Measurements from ENCODE around the gene TTC9C.
A peak's percentile ranks its signal among the peaks of the same experiment; 100 is the strongest.
"Not testable (repeated sequence)": the region's sequence is repeated elsewhere in the genome, so short reads cannot be mapped to it uniquely, and the experiment has no call there.

Gene TTC9C

GRCh38 chr11:62752177-62752785 lies 24.0 kb downstream of the TTC9C start:
- DNase-seq (ENCODE audit: low spot score): no peak
- no peaks in the 10 kb centered on the region for H3K27me3 Mint-ChIP-seq (ENCODE audit: low read depth)
- peaks cover 10% of the 10 kb centered on the region for H3K4me1 Mint-ChIP-seq (ENCODE audit: low read depth)
- H3K27ac Mint-ChIP-seq: no peak overlapping the region
- peak overlapping the region; percentile 95 for H3K4me3 Mint-ChIP-seq
- no peaks in the 10 kb centered on the region for H3K9me3 Mint-ChIP-seq
- peaks cover 12% of the 10 kb centered on the region for H3K36me3 Mint-ChIP-seq (ENCODE audit: low read depth)

- DNase-seq (ENCODE audit: low spot score): no peak
- no peaks in the 10 kb centered on the region for H3K9me3 Mint-ChIP-seq
- H3K27ac Mint-ChIP-seq: peak overlapping the region; percentile 95
- H3K27me3 Mint-ChIP-seq (ENCODE audit: low read depth): no peaks in the 10 kb centered on the region
- peak overlapping the region; percentile 95 for H3K4me3 Mint-ChIP-seq
- H3K4me1 Mint-ChIP-seq (ENCODE audit: low read depth): peaks cover 11% of the 10 kb centered on the region
- peaks cover 12% of the 10 kb centered on the region for H3K36me3 Mint-ChIP-seq (ENCODE audit: low read depth)
These were observed 24.9 kb downstream of the TTC9C start for GRCh38 chr11:62752994-62753735.

GRCh38 chr11:62753736-62754603 lies 25.7 kb downstream of the TTC9C start, which contains the start of gene ZBTB3:
ZBTB3 (minus strand) TSS chr11:62754160; CDS start chr11:62753664, 496 bp downstream.
- H3K4me3 Mint-ChIP-seq: peak within 1 kb of the TSS; percentile 95
- H3K9me3 Mint-ChIP-seq: no peaks in the 10 kb centered on the region
- peak; percentile 96 for DNase-seq (ENCODE audit: low spot score)
- H3K27ac Mint-ChIP-seq: peak within 1 kb of the TSS; percentile 95
- H3K4me1 Mint-ChIP-seq (ENCODE audit: low read depth): peaks cover 11% of the 10 kb centered on the region
- H3K36me3 Mint-ChIP-seq (ENCODE audit: low read depth): peaks cover 12% of the 10 kb centered on the region
- no peaks in the 10 kb centered on the region for H3K27me3 Mint-ChIP-seq (ENCODE audit: low read depth)

- Mint-ChIP-seq H3K4me3 (peak overlapping the region; percentile 44), H3K4me1 (ENCODE audit: low read depth) (peaks cover 11% of the 10 kb centered on the region), H3K27me3 (ENCODE audit: low read depth) (no peaks in the 10 kb centered on the region), H3K36me3 (ENCODE audit: low read depth) (peaks cover 9% of the 10 kb centered on the region), H3K27ac (peak overlapping the region; percentile 39), H3K9me3 (no peaks in the 10 kb centered on the region)
- DNase-seq (ENCODE audit: low spot score): no peak
These were observed 26.9 kb downstream of the TTC9C start for GRCh38 chr11:62755086-62755615.

GRCh38 chr11:62757846-62758788 lies 29.8 kb downstream of the TTC9C start:
- no peaks in the 10 kb centered on the region for H3K27me3 Mint-ChIP-seq (ENCODE audit: low read depth)
- H3K4me3 Mint-ChIP-seq: no peak overlapping the region
- DNase-seq (ENCODE audit: low spot score): no peak
- no peaks in the 10 kb centered on the region for H3K9me3 Mint-ChIP-seq
- peaks cover 14% of the 10 kb centered on the region for H3K4me1 Mint-ChIP-seq (ENCODE audit: low read depth)
- peaks cover 5% of the 10 kb centered on the region for H3K36me3 Mint-ChIP-seq (ENCODE audit: low read depth)
- no peak overlapping the region for H3K27ac Mint-ChIP-seq

- Mint-ChIP-seq H3K4me3 (peak overlapping the region; percentile 94), H3K27ac (peak overlapping the region; percentile 62), H3K36me3 (ENCODE audit: low read depth) (peaks cover 17% of the 10 kb centered on the region), H3K4me1 (ENCODE audit: low read depth) (peaks cover 13% of the 10 kb centered on the region)
- not testable (repeated sequence) for H3K9me3 Mint-ChIP-seq; H3K27me3 Mint-ChIP-seq (ENCODE audit: low read depth); DNase-seq (ENCODE audit: low spot score)
These were observed 32.6 kb downstream of the TTC9C start for GRCh38 chr11:62760867-62761227.

- no peak for DNase-seq (ENCODE audit: low spot score)
- Mint-ChIP-seq H3K4me1 (ENCODE audit: low read depth) (peaks cover 22% of the 10 kb centered on the region), H3K27me3 (ENCODE audit: low read depth) (no peaks in the 10 kb centered on the region), H3K27ac (peak overlapping the region; percentile 94), H3K4me3 (peak overlapping the region; percentile 92), H3K9me3 (no peaks in the 10 kb centered on the region), H3K36me3 (ENCODE audit: low read depth) (peaks cover 12% of the 10 kb centered on the region)
These were observed 42.5 kb downstream of the TTC9C start for GRCh38 chr11:62770778-62771143.

- peak within 1 kb of the TSS; percentile 92 for H3K4me3 Mint-ChIP-seq
- H3K36me3 Mint-ChIP-seq (ENCODE audit: low read depth): peaks cover 15% of the 10 kb centered on the region
- no peaks in the 10 kb centered on the region for H3K27me3 Mint-ChIP-seq (ENCODE audit: low read depth)
- H3K4me1 Mint-ChIP-seq (ENCODE audit: low read depth): peaks cover 22% of the 10 kb centered on the region
- no peaks in the 10 kb centered on the region for H3K9me3 Mint-ChIP-seq
- peak; percentile 96 for DNase-seq (ENCODE audit: low spot score)
- H3K27ac Mint-ChIP-seq: peak within 1 kb of the TSS; percentile 94
These were observed 43.1 kb downstream of the TTC9C start, which contains the start of gene TAF6L for GRCh38 chr11:62771144-62772021. TAF6L (plus strand) TSS chr11:62771396; CDS start chr11:62775784, 4,388 bp downstream.

- Mint-ChIP-seq H3K9me3 (no peaks in the 10 kb centered on the region), H3K4me3 (no peak overlapping the region), H3K27ac (no peak overlapping the region), H3K36me3 (ENCODE audit: low read depth) (peaks cover 26% of the 10 kb centered on the region), H3K4me1 (ENCODE audit: low read depth) (peaks cover 30% of the 10 kb centered on the region), H3K27me3 (ENCODE audit: low read depth) (no peaks in the 10 kb centered on the region)
- DNase-seq (ENCODE audit: low spot score): no peak
These were observed 46.1 kb downstream of the TTC9C start for GRCh38 chr11:62774407-62774806.

- no peaks in the 10 kb centered on the region for H3K9me3 Mint-ChIP-seq
- DNase-seq (ENCODE audit: low spot score): no peak
- H3K27me3 Mint-ChIP-seq (ENCODE audit: low read depth): no peaks in the 10 kb centered on the region
- no peak overlapping the region for H3K4me3 Mint-ChIP-seq
- H3K27ac Mint-ChIP-seq: no peak overlapping the region
- peaks cover 22% of the 10 kb centered on the region for H3K36me3 Mint-ChIP-seq (ENCODE audit: low read depth)
- peaks cover 19% of the 10 kb centered on the region for H3K4me1 Mint-ChIP-seq (ENCODE audit: low read depth)
These were observed 47.4 kb downstream of the TTC9C start for GRCh38 chr11:62775646-62776045.

GRCh38 chr11:62777389-62777788 lies 49.1 kb downstream of the TTC9C start:
- H3K36me3 Mint-ChIP-seq (ENCODE audit: low read depth): peaks cover 22% of the 10 kb centered on the region
- H3K27me3 Mint-ChIP-seq (ENCODE audit: low read depth): no peaks in the 10 kb centered on the region
- no peak overlapping the region for H3K4me3 Mint-ChIP-seq
- peak overlapping the region; percentile 46 for H3K27ac Mint-ChIP-seq
- no peak for DNase-seq (ENCODE audit: low spot score)
- H3K9me3 Mint-ChIP-seq: no peaks in the 10 kb centered on the region
- peaks cover 11% of the 10 kb centered on the region for H3K4me1 Mint-ChIP-seq (ENCODE audit: low read depth)

GRCh38 chr11:62778441-62778840 lies 50.2 kb downstream of the TTC9C start:
- no peak overlapping the region for H3K4me3 Mint-ChIP-seq
- no peaks in the 10 kb centered on the region for H3K27me3 Mint-ChIP-seq (ENCODE audit: low read depth)
- peaks cover 11% of the 10 kb centered on the region for H3K4me1 Mint-ChIP-seq (ENCODE audit: low read depth)
- no peaks in the 10 kb centered on the region for H3K9me3 Mint-ChIP-seq
- H3K27ac Mint-ChIP-seq: peak overlapping the region; percentile 41
- H3K36me3 Mint-ChIP-seq (ENCODE audit: low read depth): peaks cover 22% of the 10 kb centered on the region
- DNase-seq (ENCODE audit: low spot score): no peak

Data from T-helper 2 cell treated with Interferon-gamma antibody and Interleukin-4, amounts not matched to agents 5 μg/mL and 100 μg/mL, for 36 hours (primary cell).